Measurements from ENCODE around the gene RABAC1. TPM values are rescaled to one million over a fixed set of nuclear protein-coding genes. Genes with fewer than 3 reads are reported as not detected.

The RABAC1 gene
- total RNA-seq, 1 experiment from 2014 or later: 235 TPM

DNA sequence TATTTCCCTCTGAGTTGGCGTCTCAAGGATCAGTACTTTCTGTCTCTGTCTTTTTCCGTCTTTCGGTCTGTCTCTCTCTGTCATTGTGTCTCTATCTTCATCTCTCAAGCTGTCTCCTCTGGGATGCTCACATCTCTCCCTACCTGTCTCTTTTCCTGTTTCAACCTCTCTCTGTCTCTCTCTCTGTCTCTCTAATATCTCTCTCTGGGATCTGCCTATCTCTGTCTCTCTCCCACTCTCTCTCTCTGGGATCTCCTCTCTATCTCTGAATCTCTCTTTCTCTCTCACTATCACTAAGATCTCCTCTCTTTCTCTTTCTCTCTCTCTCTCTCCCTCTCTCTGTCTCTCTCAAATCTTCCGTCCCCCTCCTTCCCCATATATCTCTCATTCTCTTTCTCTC lies 30.9 kb upstream of the RABAC1 start:
- DNase-seq (ENCODE audit: low read depth): no peak

DNA sequence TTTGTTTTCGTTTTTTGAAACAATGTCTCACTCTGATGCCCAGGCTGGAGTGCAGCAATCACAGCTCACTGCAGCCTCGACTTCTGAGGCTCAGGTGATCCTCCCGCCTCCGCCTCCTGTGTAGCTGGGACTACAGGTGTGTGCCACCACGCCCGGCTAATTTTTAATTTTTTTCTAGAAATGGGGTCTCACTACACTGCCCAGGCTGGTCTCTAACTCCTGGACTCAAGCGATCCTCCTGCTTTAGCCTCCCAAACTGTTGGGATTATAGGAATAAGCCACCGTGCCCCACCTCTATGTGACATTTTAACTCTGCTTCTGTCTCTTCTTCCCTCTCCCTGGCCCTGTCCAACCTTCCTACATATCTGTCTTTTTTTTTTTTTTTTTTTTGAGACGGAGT lies 29.8 kb upstream of the RABAC1 start:
- DNase-seq (ENCODE audit: low read depth): no peak

DNA sequence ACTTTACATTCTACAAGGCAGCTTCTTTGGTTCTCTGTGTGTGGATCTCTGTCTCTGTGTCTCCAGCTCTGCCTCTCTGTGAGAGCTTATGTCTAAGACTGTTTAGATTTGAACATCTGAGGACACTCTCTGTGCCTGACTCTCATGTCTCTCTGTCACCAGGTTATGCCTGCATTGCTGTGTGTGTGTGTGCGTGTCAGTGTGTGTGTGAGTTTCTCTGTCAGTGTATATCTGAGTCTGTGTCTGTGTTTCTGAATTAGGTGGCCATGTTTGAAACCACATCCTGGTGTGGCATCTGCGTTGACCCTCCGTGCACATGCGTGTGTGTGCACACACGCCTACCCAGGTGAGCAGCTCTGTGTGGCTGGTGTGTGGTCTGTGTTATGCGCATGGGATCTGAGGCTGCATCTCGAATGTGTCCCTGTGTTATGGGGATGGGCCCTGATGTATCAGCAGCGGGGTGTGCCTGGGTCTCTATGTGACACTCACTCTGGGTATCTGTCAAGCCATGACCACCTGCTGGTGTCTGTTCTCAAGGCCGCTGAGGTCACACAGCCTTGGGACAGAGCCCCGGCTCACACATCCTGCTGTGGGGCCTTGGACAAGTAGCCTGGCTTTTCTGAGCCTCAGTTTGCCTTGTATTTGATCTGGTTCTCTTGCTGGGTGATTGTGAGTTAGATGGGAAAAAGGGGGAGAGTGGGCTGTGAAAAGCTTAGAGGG lies 28.2 kb upstream of the RABAC1 start:
- DNase-seq (ENCODE audit: low read depth): no peak

DNA sequence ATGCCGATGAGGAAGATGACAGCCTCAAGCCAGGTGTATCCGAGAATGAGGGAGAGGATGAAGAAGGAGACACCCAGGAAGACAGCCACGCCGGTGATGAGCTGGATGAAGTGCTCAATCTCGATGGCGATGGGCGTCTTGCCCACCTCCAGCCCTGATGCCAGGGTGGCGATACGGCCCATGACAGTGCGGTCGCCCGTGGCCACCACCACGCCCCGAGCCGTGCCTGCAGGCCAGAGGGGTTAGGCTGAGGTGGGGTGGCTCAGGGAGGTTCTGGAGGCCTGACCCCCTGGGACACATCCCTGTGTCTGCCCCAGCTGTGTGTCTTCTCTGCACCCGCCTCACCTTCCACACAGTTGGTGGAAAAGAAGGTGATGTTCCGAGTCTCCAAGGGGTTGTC lies 25.8 kb upstream of the RABAC1 start:
- DNase-seq (ENCODE audit: low read depth): no peak

DNA sequence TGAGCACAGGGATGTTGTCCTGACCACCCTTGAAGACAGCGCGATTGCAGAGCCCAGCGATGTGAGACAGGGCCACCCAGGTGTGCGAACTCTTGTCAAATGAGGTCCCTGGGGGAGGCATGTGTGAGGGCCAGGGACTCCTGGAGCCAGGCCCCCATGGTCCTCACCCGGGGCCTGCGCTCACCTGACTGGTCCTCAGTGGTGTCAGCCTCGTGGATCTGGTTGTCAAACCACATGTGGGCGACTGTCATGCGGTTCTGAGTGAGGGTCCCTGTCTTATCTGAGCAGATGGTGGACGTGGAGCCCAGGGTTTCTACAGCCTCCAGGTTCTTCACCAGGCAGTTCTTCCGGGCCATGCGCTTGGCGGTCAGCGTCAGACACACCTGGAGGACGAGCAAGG lies 22.6 kb upstream of the RABAC1 start:
- DNase-seq (ENCODE audit: low read depth): no peak

GRCh38 chr19:41978470-41978869 lies 19.3 kb upstream of the RABAC1 start:
- DNase-seq (ENCODE audit: low read depth): no peak

DNA sequence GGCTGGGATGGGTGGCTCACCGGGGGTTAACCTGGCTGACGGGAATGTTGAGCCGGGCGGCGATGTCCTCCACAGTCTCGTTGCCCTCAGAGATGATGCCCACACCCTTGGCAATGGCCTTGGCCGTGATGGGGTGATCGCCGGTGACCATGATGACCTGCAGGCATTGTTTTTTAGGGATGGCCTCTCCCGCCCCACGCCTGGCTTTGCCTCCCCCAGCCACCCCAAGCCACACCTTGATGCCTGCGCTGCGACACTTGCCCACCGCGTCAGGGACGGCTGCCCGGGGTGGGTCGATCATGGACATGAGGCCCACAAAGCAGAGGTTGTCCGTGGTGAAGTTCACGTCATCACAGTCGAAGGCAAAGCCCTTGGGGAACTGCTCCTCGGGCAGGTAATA lies 18.8 kb upstream of the RABAC1 start:
- no peak for DNase-seq (ENCODE audit: low read depth)

GRCh38 chr19:41974652-41975051 lies 15.5 kb upstream of the RABAC1 start:
- DNase-seq (ENCODE audit: low read depth): no peak

DNA sequence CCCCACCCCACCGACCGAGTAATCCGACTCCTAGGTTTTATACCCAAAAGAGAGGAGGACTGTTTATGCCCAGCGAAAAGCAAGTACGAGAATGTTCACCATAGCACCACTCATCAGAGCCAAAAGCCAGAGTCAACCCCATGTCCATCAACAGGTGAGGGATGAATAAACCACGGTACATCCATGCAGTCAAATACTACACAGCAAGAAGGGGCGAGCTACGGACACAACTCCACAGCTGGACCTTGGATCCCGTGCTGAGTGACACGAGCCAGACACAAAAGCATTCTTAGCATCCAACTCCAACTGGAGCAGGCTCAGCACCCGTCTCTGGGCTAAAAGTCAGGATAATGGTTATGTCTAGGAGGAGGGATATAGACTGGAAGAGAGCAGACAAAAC lies 12.2 kb upstream of the RABAC1 start:
- DNase-seq (ENCODE audit: low read depth): no peak

- no peak for DNase-seq (ENCODE audit: low read depth)
Measured at GRCh38 chr19:41969772-41970458, 10.8 kb upstream of the RABAC1 start.

- no peak for DNase-seq (ENCODE audit: low read depth)
Measured at GRCh38 chr19:41968751-41969595, 9.9 kb upstream of the RABAC1 start.

DNA sequence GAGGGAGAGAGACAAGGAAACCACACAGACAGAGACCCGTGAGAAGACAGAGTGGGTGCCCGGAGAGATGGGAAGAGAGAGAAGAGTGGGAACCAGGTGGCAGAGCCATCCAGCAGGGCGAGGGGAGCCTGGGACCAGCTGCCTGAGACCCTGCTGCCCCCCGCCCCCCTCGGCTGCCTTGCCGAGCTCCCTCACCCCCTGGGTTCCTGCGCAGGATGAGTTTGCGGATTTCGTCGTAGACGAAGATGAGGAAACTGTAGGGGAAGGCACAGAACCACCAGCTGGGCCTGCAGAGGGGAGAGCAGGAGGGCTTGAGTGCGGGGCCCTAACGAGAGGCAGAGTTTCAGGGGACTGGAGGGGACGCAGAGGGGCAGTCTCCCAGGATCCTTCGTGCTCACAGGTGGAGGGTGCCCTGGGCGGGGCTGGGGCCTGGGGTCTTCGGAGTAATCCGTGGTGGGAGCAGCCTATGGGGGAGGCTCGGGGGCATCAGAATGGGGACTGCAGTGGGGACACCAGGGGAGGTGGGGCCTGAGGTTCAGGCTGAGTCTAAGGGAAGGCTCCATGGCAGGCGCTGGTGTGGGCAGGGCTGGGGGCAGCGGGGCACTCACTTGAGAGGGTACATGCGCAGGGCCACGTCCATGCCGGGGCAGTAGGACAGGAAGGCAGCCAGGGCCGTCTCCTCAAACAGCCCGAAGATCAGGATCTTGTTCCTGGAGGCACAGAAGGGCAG lies 8.1 kb upstream of the RABAC1 start:
- DNase-seq (ENCODE audit: low read depth): no peak

GRCh38 chr19:41965106-41965505 lies 6.0 kb upstream of the RABAC1 start:
- DNase-seq (ENCODE audit: low read depth): no peak

GRCh38 chr19:41960973-41961372 lies 1.9 kb upstream of the RABAC1 start:
- DNase-seq (ENCODE audit: low read depth): no peak

- DNase-seq (ENCODE audit: low read depth): peak; percentile 57
Measured at GRCh38 chr19:41958367-41959055, 610 bp downstream of the RABAC1 start.

DNA sequence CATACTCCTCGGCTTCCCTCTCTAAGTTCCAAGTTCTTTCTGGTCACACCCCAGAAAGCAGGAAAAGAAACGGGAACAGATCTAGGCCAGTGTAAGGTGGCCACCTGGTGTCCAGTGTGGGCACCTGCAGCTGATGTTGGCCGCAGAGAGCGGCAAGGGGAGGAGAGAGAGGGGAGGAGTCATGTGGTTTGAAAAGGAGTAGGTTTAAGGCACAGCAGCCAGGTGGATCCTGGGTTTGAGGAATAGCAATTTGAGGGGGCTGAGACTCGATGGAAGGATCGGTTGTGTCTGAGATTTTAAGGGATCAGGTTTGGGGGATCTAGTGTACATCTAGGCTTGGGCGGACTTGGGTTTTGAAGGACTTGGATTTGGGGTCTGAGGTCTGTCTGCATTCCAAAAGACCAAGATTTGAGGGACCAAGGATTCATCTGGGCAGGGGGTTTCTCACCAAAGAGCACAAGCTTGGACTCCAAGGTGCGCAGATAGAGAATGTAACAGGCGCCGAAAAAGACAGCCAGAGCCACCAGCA lies 1.2 kb downstream of the RABAC1 start:
- peak; percentile 74 for DNase-seq (ENCODE audit: low read depth)

- no peak for DNase-seq (ENCODE audit: low read depth)
Measured at GRCh38 chr19:41957161-41957837, 1.8 kb downstream of the RABAC1 start.

DNA sequence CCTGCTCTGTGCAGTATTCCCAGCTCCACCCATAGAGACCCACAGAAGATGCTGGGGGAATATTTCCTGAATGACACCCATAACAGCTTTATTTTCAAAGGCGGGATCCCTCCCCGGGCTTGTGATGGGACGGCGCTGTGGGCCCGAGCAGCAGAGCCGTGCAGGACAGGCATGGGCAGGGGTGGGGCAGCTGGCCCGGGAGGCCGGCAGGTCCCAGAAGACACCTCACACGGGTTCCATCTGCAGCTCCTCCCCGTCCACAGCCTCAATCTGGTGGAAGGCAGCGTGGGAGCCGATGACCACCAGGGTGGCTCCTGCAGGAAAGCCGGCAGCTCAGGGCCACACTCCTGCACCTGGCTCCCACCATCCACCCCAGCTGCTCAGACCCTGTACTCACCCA lies 2.5 kb downstream of the RABAC1 start:
- no peak for DNase-seq (ENCODE audit: low read depth)

DNA sequence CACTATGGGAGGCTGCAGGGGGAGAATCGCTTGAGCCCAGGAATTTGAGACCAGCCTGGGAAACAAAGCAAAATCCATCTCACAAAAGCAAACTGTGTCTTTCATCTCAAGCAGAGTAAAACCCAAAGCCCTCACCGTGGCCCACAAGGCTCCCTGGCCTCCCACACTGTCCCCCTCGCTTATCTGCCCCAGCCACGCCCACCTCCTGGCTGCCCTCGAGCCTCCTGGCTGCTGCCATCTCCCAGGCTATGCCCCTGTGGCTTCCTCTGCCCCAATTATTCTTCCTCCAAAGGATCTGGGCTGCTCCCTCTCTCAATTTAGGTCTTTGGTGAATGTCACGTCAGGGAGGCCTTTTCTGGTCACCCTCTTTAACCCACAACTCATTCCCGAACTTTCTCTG lies 3.6 kb downstream of the RABAC1 start:
- DNase-seq (ENCODE audit: low read depth): no peak

- DNase-seq (ENCODE audit: low read depth): peak; percentile 62
Measured at GRCh38 chr19:41951686-41952172, 7.4 kb downstream of the RABAC1 start.
